COLO829 (cell line): Measurements from ENCODE around the gene MAP3K19.
A peak's percentile ranks its signal among the peaks of the same experiment; 100 is the strongest.

Source experiments
- DNase-seq: peaks from one replicate; pipeline ENCODE4 v3.0.0; 2012; ENCODE audit warnings: low spot score

Gene MAP3K19

DNA sequence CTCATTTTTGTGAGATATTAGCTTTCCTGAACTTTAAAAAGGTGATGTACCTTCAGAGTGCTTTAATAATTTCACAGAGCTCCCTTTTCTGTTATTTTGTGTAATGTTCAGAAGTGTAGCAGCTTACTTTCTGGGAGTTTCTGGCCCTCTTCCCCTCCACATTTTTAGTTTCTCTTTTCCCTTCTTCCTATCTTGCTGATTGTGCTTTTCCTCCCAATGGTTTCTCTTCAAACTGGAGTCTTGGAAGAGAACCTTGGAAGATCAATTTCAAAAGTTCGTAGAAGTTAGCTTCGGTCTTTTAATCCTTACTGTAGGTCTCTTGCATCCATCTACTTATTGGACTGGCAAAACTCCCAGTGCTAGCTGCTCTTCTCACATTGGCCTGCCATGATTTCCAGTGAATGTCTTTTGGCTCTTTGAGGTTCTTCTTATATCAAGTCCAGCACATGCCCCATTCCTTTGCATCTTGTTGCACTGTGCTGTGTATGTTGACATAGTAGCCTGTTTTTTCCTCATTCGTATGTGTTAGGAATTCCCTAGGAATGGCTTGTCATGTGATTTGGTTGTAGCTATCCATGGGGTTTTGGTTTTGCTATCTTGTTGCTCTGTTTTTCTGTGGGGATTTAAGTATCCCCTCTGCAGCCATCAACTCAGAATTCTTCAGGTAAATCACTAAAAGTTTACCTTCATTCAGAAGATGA is 120.9 kb downstream of the MAP3K19 start:
- DNase-seq = no peak

GRCh38 chr2:134924912-134925311 is 122.3 kb downstream of the MAP3K19 start:
- DNase-seq = no peak

DNA sequence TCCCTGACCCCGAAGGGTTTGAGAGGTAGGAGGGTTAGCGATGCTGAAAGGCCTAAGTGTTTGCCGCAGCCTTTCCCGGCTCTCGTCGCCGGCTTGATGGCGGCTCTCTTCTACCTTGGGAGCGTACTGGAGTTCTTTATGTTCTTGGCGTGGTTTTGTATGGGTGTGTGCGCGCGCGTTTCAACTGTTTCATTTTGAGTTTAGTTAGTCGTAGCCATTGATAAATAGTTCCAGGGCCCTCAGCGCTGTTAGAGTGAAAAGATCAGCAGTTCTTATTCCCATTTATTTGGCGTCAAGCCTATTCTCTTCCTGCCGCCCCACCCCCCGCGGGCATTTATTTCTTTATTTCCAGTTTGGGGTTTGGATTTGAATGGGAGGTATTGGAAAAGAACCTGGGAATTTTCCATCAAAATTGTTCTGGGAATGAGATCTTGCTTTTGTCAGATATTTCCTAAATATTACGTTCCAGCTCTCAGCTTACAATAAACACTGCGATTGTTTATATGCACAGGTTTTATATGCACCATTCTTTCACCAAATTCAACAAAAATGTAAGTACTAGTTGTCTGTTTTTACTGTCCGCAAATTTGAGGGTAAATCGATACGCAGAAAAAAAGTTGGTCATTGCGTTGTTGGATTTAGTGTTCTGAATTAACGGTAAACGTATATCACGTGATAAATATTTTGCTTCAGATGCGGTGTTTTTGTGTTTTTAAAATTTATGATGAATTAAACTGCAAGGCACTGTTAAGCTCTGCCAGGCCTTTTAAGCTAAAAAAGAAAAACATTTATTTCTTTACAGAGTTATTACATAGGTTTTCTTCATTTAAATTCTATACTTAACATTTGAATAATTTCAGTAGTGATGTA is 127.7 kb downstream of the MAP3K19 start:
- peak; percentile 31 for DNase-seq

- DNase-seq = peak; percentile 98
Observed at GRCh38 chr2:134918526-134919340, 128.5 kb downstream of the MAP3K19 start, which contains the start of gene CCNT2. Gene CCNT2, plus strand, starts transcription at chr2:134918822. Its CDS starts 33 bp downstream, at chr2:134918855.

GRCh38 chr2:134917888-134918525 is 129.2 kb downstream of the MAP3K19 start:
- no peak for DNase-seq

DNA sequence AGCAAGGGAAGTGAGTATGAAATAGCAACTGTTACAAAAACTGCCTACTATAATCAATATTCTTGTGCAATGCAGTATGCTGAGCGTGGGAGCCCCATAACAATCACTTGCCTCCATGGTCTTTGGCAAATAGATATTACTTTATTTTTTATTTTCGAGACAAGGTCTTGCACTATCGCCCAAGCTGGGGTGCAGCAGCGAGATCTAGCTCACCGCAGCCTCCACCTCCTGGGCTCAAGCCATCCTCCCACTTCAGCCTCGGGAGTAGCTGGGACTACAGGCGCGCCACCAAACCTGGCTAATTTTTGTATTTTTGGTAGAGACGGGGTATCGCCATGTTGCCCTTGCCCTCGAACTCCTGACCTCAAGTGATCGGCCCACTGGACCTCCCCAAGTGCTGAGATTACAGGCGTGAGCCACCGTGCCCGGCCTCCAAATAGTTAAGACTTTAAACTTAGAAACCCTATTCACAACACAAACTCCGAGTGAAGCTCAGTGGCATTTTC is 129.8 kb downstream of the MAP3K19 start:
- DNase-seq = no peak
